Epithelial cell of proximal tubule (primary cell): ENCODE data around the gene TYW1B. TPM values are rescaled to one million over a fixed set of nuclear protein-coding genes. Genes with fewer than 3 reads are reported as not detected.
"Not testable (repeated sequence)": the region's sequence is repeated elsewhere in the genome, so short reads cannot be mapped to it uniquely, and the experiment has no call there.

Source experiments
- DNase-seq: peaks from one replicate; pipeline ENCODE4 v3.0.0-alpha.2; 2011; ENCODE audit warnings: low read depth
- H3K4me3 ChIP-seq: 2 replicates; pipeline ENCODE4 v1.5.1; 2011; ENCODE audit warnings: low read depth, mild to moderate bottlenecking, low read length
- total RNA-seq: library from RNA; depleted of rRNA; stranded (reverse); fragments of >200 nt; gene quantifications from 2 replicates; pipeline ENCODE4 v1.2.3, GENCODE V29; 2015
- TF ChIP-seq, protein P1 (sequence below): conservative IDR thresholded peaks from 2 replicates; pipeline ENCODE4 v1.5.1; 2012; ENCODE audit warnings: low read depth, mild to moderate bottlenecking, low read length

Gene TYW1B
- 0.80 and 1.3 TPM in 2 replicates for total RNA-seq

DNA sequence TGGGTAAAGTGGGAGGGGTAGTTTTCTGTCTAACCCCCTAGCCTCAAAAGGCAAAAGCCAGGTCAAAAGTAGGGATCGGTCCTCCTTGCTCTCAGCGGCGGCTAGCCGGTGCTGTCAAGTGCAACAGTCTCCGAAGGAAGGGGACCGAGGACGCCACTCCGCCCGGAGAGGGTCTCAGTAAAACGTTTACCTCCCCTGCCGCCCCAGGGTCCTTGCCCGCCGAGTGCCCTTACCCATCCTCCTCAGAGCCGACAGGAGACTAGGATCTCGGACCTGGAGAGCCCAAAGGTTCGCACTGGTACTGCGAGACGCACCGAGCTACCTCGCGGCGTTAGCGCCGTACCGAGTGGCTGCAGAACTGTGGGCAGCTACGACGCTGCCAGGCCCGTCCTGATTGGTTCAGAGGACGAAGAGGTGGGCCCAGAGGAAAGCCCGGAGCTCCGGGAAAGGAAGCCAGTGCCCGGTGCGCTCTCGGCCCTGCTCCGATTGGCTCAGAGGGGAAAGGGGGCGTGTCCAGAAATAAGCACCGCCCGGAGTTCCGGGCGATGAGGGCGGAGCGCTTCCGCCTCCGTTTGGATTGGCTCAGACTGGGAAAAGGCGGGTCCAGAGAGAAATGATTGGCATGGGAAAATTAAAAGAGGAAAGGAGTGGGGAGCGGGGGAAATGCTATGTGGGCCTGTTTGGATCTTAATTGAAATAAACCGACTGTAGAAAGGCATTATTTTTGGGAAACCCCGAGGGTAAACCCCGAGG, at the start of gene TYW1B:
TSS of gene TYW1B (minus strand) at position 362 of the 753 bp plus-strand sequence. CDS start at position 237, 125 bp downstream.
- DNase-seq = peak; percentile 68
- peak within 1 kb of the TSS; percentile 84 for H3K4me3 ChIP-seq

GRCh38 chr7:72867591-72867990, 39.6 kb upstream of the TYW1B start:
- H3K4me3 ChIP-seq, DNase-seq: not testable (repeated sequence)

GRCh38 chr7:72858846-72859400, 30.9 kb upstream of the TYW1B start:
- DNase-seq, H3K4me3 ChIP-seq: not testable (repeated sequence)

DNA sequence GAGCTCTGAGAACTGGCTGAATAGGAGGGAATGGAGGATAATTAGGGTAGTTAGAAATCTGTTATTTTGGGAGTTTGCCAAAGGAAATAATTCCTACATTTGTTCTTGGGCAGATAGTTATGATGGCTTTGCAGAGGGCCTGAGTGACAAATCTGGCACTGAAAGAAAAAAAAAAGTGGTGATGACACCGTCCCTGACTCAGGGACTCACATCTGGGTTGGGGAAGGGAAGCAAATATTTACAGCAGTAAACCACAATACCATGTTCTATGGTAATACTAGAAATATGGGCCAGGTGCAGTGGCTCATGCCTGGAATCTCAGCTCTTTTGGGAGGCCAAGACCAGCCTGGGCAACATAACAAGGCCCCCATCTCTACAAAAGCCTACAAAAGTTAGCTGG, 29.9 kb upstream of the TYW1B start:
- not testable (repeated sequence) for H3K4me3 ChIP-seq, DNase-seq

DNA sequence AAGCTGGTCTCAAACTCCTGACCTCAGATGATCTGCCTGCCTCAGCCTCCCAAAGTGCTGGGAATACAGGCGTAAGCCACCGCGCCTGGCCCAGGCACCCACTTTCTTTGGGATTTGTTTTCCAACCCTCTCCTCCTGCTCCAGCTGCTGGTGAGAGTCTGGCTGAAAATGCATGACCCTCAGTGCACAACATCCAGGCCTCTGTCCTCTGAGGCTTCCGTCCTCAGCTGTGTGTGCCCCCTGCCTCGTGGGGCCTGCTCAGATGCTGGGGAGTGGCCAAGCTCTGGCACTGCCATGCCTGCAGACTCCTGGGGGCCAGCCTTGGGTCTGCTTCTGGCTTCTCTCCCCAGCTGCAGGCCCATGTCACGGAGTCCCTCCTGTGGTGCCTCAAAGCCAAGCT, 27.3 kb upstream of the TYW1B start:
- DNase-seq, H3K4me3 ChIP-seq: not testable (repeated sequence)

GRCh38 chr7:72852937-72853336, 24.9 kb upstream of the TYW1B start:
- DNase-seq, H3K4me3 ChIP-seq: not testable (repeated sequence)

DNA sequence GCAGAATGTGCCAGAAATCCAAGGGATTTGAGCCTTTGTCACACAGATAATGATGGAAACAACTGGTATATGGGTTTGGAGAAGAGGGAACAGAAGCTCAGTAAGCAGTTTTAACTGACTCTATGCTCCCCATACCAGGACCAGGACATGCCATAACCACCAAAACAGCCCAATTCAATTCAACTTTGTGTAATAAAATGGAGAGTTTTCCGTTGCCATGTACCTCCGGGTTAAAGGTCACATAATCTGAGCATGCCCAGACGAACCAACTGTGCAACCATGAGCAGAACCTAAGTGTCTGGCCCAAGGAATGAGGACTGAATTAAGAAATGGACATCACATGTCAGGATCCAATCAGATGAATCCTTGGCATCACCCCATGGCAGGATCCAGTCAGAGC, 22.7 kb upstream of the TYW1B start:
- not testable (repeated sequence) for DNase-seq, H3K4me3 ChIP-seq

DNA sequence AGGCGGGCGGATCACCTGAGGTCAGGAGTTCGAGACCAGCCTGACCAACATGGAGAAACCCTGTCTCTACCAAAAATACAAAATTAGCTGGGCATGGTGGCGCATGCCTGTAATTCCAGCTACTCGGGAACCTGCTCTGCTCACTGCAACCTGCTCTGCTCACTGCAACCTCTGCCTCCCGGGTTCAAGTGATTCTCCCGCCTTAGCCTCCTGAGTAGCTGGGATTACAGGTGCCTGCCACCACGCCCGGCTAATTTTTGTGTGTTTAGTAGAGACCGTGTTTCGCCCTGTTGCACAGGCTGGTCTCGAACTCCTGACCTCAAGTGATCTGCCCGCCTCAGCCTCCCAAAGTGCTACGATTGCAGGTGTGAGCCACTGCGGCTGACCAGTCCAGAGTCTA, 16.1 kb upstream of the TYW1B start:
- DNase-seq, H3K4me3 ChIP-seq: not testable (repeated sequence)

DNA sequence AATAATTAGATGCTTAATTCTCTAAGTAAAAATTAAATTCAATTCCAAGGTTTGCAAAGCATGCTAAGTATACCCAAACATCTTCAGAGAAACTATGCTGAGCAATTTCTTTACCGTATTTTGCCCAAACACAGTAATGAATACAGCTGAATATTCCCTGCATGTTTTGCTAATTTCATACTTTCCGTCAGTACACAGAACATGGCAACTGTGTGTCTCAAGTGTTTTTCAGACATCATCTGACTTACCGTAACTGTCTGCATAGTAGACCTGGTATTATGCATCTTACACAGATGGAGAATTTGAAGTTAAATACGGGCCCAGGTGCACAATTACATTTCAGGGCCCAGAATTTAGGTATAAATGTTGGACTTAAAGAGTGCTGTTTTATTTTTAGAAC, 15.2 kb upstream of the TYW1B start:
- H3K4me3 ChIP-seq, DNase-seq: not testable (repeated sequence)

DNA sequence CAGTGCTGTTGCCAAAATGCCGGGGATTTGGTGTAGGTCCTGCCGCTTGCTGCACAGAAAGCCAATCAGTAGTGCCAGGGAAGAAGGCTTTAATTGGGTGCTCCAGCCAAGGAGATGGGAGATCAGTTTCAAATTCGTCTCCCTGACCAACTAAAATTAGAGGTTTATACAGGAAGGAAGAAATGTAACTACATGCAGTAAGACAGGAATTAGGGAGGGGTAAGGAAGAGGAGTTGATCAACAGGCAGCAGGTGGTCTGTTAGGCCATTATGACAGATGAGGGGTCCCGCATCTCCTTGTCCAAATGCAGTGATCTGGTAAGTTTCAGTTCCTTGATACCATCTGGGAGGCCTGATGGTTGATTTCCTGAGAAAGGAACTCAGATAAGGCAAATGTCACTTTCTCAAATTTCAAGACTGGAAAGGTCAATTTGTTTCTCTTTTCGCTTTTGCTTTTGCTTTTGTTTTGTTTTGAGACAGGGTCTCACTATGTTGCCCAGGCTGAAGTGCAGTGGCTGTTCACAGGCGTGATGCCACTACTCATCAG, 13.0 kb upstream of the TYW1B start:
- not testable (repeated sequence) for DNase-seq

DNA sequence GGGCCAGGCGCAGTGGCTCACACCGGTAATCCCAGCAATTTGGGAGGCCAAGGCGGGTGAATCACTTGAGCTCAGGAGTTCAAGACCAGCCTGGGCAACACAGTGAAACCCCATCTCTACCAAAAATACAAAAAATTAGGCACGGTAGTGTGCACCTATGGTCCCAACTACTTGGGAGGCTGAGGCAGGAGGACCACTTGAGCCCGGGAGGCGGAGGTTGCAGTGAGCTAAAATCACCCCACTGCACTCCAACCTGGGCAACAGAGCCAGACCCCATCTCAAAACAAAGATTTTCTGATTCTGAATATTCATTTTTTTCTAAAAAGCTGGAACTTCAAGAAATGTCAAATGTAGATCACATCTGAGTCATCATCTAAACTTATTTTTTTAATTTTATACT, 10.3 kb upstream of the TYW1B start:
- DNase-seq, H3K4me3 ChIP-seq: not testable (repeated sequence)

More for the DNA sequence above, 13.0 kb upstream of the TYW1B start:
- not testable (repeated sequence) for H3K4me3 ChIP-seq

GRCh38 chr7:72837291-72837690, 9.3 kb upstream of the TYW1B start:
- not testable (repeated sequence) for H3K4me3 ChIP-seq, DNase-seq

- not testable (repeated sequence) for DNase-seq
Observed at GRCh38 chr7:72830567-72830966, 2.6 kb upstream of the TYW1B start.

GRCh38 chr7:72829687-72830354, 1.8 kb upstream of the TYW1B start:
- TF ChIP-seq, protein P1, sequence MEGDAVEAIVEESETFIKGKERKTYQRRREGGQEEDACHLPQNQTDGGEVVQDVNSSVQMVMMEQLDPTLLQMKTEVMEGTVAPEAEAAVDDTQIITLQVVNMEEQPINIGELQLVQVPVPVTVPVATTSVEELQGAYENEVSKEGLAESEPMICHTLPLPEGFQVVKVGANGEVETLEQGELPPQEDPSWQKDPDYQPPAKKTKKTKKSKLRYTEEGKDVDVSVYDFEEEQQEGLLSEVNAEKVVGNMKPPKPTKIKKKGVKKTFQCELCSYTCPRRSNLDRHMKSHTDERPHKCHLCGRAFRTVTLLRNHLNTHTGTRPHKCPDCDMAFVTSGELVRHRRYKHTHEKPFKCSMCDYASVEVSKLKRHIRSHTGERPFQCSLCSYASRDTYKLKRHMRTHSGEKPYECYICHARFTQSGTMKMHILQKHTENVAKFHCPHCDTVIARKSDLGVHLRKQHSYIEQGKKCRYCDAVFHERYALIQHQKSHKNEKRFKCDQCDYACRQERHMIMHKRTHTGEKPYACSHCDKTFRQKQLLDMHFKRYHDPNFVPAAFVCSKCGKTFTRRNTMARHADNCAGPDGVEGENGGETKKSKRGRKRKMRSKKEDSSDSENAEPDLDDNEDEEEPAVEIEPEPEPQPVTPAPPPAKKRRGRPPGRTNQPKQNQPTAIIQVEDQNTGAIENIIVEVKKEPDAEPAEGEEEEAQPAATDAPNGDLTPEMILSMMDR = peak; percentile 55
- peak overlapping the region; percentile 66 for H3K4me3 ChIP-seq
- DNase-seq = peak; percentile 59

More at GRCh38 chr7:72830567-72830966, 2.6 kb upstream of the TYW1B start:
- peak overlapping the region; percentile 66 for H3K4me3 ChIP-seq

- peak overlapping the region; percentile 66 for H3K4me3 ChIP-seq
- DNase-seq = peak; percentile 95
Observed at GRCh38 chr7:72829291-72829686, 1.3 kb upstream of the TYW1B start.
